ENCODE data around the gene HES3. TPM values are rescaled to one million over a fixed set of nuclear protein-coding genes. Genes with fewer than 3 reads are reported as not detected.

Gene HES3
- total and polyA plus RNA-seq, 2 of the 4 experiments (the other 2 are of a cell fraction) = not detected

DNA sequence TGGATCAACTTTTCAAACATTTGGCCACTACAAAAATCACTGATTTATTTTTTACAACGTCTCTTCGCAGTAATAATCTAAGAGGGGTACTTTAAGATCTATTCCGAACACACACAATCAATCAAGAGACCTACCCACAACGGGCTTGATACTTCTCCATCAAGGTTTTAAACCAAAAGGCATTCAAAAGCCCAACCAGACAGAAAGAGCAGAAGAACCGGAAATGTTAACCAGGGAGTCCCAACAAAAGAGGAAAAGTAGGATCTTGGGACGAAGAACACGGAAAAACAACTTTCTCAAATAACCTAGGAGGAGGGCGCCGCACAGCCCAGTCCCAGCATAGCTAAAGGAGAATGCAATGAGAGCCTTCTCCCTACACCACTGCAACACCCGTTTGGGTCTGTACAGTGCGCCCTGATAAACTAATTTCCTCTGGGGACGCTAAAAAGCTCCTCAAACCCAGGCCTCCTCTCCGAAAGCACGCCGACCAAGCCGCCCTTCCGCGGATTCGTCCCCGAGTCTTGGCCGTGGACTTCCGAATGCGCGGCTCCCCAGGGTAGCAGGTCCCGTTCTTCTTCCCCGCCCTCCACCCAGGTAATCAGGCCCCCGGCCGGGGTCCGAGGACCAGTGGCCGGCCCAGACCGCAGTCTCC is 45.2 kb upstream of the HES3 start:
- in situ Hi-C loops (cut with MboI; ENCODE audit: low sequenced_read_pairs) = no loop called here
- no peak overlapping the region for H2BK20ac ChIP-seq (ENCODE audit: low read depth, low read length)
- peak; percentile 5 for ATAC-seq (ENCODE audit: low read depth)
- TF ChIP-seq MAZ (IDR thresholded peaks at IDR 0.05; ENCODE audit: borderline replicate concordance, low read depth, low read length) (no peak), RAD21 (IDR thresholded peaks at IDR 0.05; ENCODE audit: low read length) (no peak), FOS (IDR thresholded peaks at IDR 0.05; ENCODE audit: low read depth, low read length) (no peak), RFX5 (IDR thresholded peaks at IDR 0.05; ENCODE audit: low read depth, low read length) (no peak), NFE2L2 (IDR thresholded peaks at IDR 0.05; ENCODE audit: low read depth, low read length) (no peak), POLR2A (IDR thresholded peaks at IDR 0.05; ENCODE audit: low read depth, low read length) (no peak), MXI1 (IDR thresholded peaks at IDR 0.05; ENCODE audit: borderline replicate concordance, low read depth, low read length) (no peak), MAFK (IDR thresholded peaks at IDR 0.05; ENCODE audit: low read depth, low read length) (no peak), RCOR1 (IDR thresholded peaks at IDR 0.05; ENCODE audit: insufficient replicate concordance, low read length) (no peak), BHLHE40 (IDR thresholded peaks at IDR 0.05; ENCODE audit: low read depth, low read length) (no peak), CHD1 (IDR thresholded peaks at IDR 0.05; ENCODE audit: low read depth, low read length) (no peak), SMC3 (IDR thresholded peaks at IDR 0.05; ENCODE audit: low read depth, low read length) (no peak)
- TF ChIP-seq, protein P1, sequence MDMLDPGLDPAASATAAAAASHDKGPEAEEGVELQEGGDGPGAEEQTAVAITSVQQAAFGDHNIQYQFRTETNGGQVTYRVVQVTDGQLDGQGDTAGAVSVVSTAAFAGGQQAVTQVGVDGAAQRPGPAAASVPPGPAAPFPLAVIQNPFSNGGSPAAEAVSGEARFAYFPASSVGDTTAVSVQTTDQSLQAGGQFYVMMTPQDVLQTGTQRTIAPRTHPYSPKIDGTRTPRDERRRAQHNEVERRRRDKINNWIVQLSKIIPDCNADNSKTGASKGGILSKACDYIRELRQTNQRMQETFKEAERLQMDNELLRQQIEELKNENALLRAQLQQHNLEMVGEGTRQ (IDR thresholded peaks at IDR 0.05; ENCODE audit: low read depth, low read length) = no peak
- TF ChIP-seq, protein P2, sequence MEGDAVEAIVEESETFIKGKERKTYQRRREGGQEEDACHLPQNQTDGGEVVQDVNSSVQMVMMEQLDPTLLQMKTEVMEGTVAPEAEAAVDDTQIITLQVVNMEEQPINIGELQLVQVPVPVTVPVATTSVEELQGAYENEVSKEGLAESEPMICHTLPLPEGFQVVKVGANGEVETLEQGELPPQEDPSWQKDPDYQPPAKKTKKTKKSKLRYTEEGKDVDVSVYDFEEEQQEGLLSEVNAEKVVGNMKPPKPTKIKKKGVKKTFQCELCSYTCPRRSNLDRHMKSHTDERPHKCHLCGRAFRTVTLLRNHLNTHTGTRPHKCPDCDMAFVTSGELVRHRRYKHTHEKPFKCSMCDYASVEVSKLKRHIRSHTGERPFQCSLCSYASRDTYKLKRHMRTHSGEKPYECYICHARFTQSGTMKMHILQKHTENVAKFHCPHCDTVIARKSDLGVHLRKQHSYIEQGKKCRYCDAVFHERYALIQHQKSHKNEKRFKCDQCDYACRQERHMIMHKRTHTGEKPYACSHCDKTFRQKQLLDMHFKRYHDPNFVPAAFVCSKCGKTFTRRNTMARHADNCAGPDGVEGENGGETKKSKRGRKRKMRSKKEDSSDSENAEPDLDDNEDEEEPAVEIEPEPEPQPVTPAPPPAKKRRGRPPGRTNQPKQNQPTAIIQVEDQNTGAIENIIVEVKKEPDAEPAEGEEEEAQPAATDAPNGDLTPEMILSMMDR (conservative IDR thresholded peaks at IDR 0.05; ENCODE audit: low read depth, low read length) = no peak
- TF ChIP-seq, protein P3, sequence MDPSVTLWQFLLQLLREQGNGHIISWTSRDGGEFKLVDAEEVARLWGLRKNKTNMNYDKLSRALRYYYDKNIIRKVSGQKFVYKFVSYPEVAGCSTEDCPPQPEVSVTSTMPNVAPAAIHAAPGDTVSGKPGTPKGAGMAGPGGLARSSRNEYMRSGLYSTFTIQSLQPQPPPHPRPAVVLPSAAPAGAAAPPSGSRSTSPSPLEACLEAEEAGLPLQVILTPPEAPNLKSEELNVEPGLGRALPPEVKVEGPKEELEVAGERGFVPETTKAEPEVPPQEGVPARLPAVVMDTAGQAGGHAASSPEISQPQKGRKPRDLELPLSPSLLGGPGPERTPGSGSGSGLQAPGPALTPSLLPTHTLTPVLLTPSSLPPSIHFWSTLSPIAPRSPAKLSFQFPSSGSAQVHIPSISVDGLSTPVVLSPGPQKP (IDR thresholded peaks at IDR 0.05; ENCODE audit: borderline replicate concordance, low read depth, low read length) = no peak

More for the DNA sequence above, 45.2 kb upstream of the HES3 start:
- H4K8ac ChIP-seq (ENCODE audit: low read depth in 2 of 2, low read length in 2 of 2) = peak overlapping the region; percentile 1 to 67; a peak in 3 of 4 replicates
- H2AK5ac ChIP-seq (ENCODE audit: low read depth, low read length) = peak overlapping the region; percentile 69
- no peak overlapping the region for H3K18ac ChIP-seq (ENCODE audit: low read depth, low read length)
- CTCF ChIA-PET = interaction anchor here (1.3 kb wide), 1 partner anchor 13 kb away, joined by 5 read pairs; no protein-coding TSS in a partner anchor
- H3K27me3 ChIP-seq (ENCODE audit: control insufficient read depth, insufficient read depth, low read length) = no peaks in the 10 kb centered on the region
- intact Hi-C loops (cut with micrococcal nuclease) = loop anchor here (2.0 to 5.0 kb wide), 2 partner anchors 36 to 81 kb away; partner anchors contain the start of gene ICMT
- H2AK9ac ChIP-seq (replicated peaks; ENCODE audit: low read depth, low read length, poor library complexity) = peak overlapping the region; percentile 99
- H2AFZ ChIP-seq (replicated peaks; ENCODE audit: low read length, poor library complexity) = peak overlapping the region; percentile 95
- peak overlapping the region; percentile 79 for H3K14ac ChIP-seq (replicated peaks; ENCODE audit: low read depth, low read length)
- H3K4me2 ChIP-seq (ENCODE audit: low read depth, low read length) = peak overlapping the region; percentile 95
- WGBS, 2 experiments (ENCODE audit: extremely low coverage in 2 of 2, insufficient read length in 1 of 2) = 0% methylated on average over 8 of the region's 31 CpGs; no CpG with 5 or more reads in 1 of the 2 experiments
- peaks cover 22% of the 10 kb centered on the region; the same call in 1 of the 2 replicates for H4K20me1 ChIP-seq (ENCODE audit: insufficient read depth, low read length)
- H3K4ac ChIP-seq (ENCODE audit: low read depth, low read length) = peak overlapping the region; percentile 76
- DNase-seq = no peak
- BruUV-seq (replicated peaks) = no TSS peak
- H3K9ac ChIP-seq (ENCODE audit: low read depth, low read length) = peak overlapping the region; percentile 79
- POLR2A ChIA-PET (ENCODE audit: unreplicated experiment) = no interaction called here
- H3K36me3 ChIP-seq (ENCODE audit: control insufficient read depth, insufficient read depth, low read length) = peaks cover 13% of the 10 kb centered on the region
- peak overlapping the region; percentile 66 for H3K56ac ChIP-seq (ENCODE audit: extremely low read depth, insufficient read depth, low read length)
- no peak overlapping the region for H2BK120ac ChIP-seq (ENCODE audit: low read depth, low read length)
- peak overlapping the region; percentile 46 for H4K5ac ChIP-seq (ENCODE audit: low read depth, low read length)
- peak overlapping the region; percentile 62 for H3K23ac ChIP-seq (ENCODE audit: low read depth, low read length)
- H3K4me3 ChIP-seq (ENCODE audit: insufficient read depth, low read depth, low read length) = peak overlapping the region; percentile 70
- H3K79me1 ChIP-seq (ENCODE audit: low read depth in 1 of 2, low read length in 2 of 2) = peaks cover 11 to 44% of the 10 kb centered on the region in 2 experiments
- no peaks in the 10 kb centered on the region for H3K9me3 ChIP-seq (ENCODE audit: control insufficient read depth, insufficient read depth, low read length)
- H2BK5ac ChIP-seq (ENCODE audit: low read depth, low read length, poor library complexity, severe bottlenecking) = peak overlapping the region; percentile 73
- dilution Hi-C loops (cut with HindIII; ENCODE audit: low sequenced_read_pairs, unreplicated experiment) = no loop called here
- H3K4me1 ChIP-seq (ENCODE audit: control insufficient read depth, insufficient read depth, low read length) = peaks cover 4% of the 10 kb centered on the region; the same call in 1 of the 2 replicates
- H4K91ac ChIP-seq (ENCODE audit: insufficient read depth, low read depth, low read length) = peak overlapping the region; percentile 20; the same call in 1 of the 2 replicates
- no peak overlapping the region for H2BK15ac ChIP-seq (ENCODE audit: low read depth, low read length)
- H3K9me1 ChIP-seq (ENCODE audit: insufficient read depth, low read length) = peaks cover 11% of the 10 kb centered on the region
- peak overlapping the region; percentile 75 for H3K27ac ChIP-seq (ENCODE audit: insufficient read depth, low read length)

Data from IMR-90 (cell line).